ENCODE results near the gene ESF1.
"Not testable (repeated sequence)": the region's sequence is repeated elsewhere in the genome, so short reads cannot be mapped to it uniquely, and the experiment has no call there.

ESF1 gene

GRCh38 chr20:13749811-13750210 is 34.9 kb downstream of the ESF1 start:
- no peak for DNase-seq (ENCODE audit: low read depth, low spot score)
- in situ Hi-C loops (cut with HindIII; ENCODE audit: low sequenced_read_pairs) = no loop called here
- TF ChIP-seq CTCF (IDR thresholded peaks at IDR 0.05; ENCODE audit: low read depth, low read length) = no peak
- no peak overlapping the region for H3K4me3 ChIP-seq (ENCODE audit: low read depth, low read length)

- no peak overlapping the region for H3K4me3 ChIP-seq (ENCODE audit: low read depth, low read length)
- in situ Hi-C loops (cut with HindIII; ENCODE audit: low sequenced_read_pairs) = no loop called here
- no peak for TF ChIP-seq CTCF (IDR thresholded peaks at IDR 0.05; ENCODE audit: low read depth, low read length)
- no peak for DNase-seq (ENCODE audit: low read depth, low spot score)
These were observed 38.9 kb downstream of the ESF1 start for GRCh38 chr20:13745784-13746183.

- no peak overlapping the region for H3K4me3 ChIP-seq (ENCODE audit: low read depth, low read length)
- in situ Hi-C loops (cut with HindIII; ENCODE audit: low sequenced_read_pairs) = no loop called here
- no peak for TF ChIP-seq CTCF (IDR thresholded peaks at IDR 0.05; ENCODE audit: low read depth, low read length)
- no peak for DNase-seq (ENCODE audit: low read depth, low spot score)
These were observed 40.4 kb downstream of the ESF1 start for GRCh38 chr20:13744352-13744751.

- H3K4me3 ChIP-seq (ENCODE audit: low read depth, low read length) = no peak overlapping the region
- no peak for DNase-seq (ENCODE audit: low read depth, low spot score)
- in situ Hi-C loops (cut with HindIII; ENCODE audit: low sequenced_read_pairs) = no loop called here
- TF ChIP-seq CTCF (IDR thresholded peaks at IDR 0.05; ENCODE audit: low read depth, low read length) = no peak
These were observed 42.8 kb downstream of the ESF1 start for GRCh38 chr20:13741879-13742278.

GRCh38 chr20:13739731-13740649 is 44.7 kb downstream of the ESF1 start:
- no peak overlapping the region for H3K4me3 ChIP-seq (ENCODE audit: low read depth, low read length)
- in situ Hi-C loops (cut with HindIII; ENCODE audit: low sequenced_read_pairs) = no loop called here
- TF ChIP-seq CTCF (IDR thresholded peaks at IDR 0.05; ENCODE audit: low read depth, low read length) = no peak
- DNase-seq (ENCODE audit: low read depth, low spot score) = no peak

GRCh38 chr20:13738187-13738586 is 46.5 kb downstream of the ESF1 start:
- H3K4me3 ChIP-seq (ENCODE audit: low read depth, low read length); DNase-seq (ENCODE audit: low read depth, low spot score); in situ Hi-C loops (cut with HindIII; ENCODE audit: low sequenced_read_pairs): not testable (repeated sequence)

- DNase-seq (ENCODE audit: low read depth, low spot score) = peak; percentile 59
- TF ChIP-seq CTCF (IDR thresholded peaks at IDR 0.05; ENCODE audit: low read depth, low read length) = no peak
- in situ Hi-C loops (cut with HindIII; ENCODE audit: low sequenced_read_pairs) = no loop called here
- H3K4me3 ChIP-seq (ENCODE audit: low read depth, low read length) = no peak overlapping the region
These were observed 48.1 kb downstream of the ESF1 start for GRCh38 chr20:13736436-13737191.

Measured in astrocyte of the spinal cord (primary cell).